HPDE6-E6E7 (cell line): ENCODE data around the gene CDKAL1.
"Not testable (repeated sequence)": the region's sequence is repeated elsewhere in the genome, so short reads cannot be mapped to it uniquely, and the experiment has no call there.

Experiments
- DNase-seq: peaks from one replicate; pipeline ENCODE4 v3.0.0; 2011; ENCODE audit warnings: missing footprints; ENCODE audit errors: extremely low spot score

Gene CDKAL1

DNA sequence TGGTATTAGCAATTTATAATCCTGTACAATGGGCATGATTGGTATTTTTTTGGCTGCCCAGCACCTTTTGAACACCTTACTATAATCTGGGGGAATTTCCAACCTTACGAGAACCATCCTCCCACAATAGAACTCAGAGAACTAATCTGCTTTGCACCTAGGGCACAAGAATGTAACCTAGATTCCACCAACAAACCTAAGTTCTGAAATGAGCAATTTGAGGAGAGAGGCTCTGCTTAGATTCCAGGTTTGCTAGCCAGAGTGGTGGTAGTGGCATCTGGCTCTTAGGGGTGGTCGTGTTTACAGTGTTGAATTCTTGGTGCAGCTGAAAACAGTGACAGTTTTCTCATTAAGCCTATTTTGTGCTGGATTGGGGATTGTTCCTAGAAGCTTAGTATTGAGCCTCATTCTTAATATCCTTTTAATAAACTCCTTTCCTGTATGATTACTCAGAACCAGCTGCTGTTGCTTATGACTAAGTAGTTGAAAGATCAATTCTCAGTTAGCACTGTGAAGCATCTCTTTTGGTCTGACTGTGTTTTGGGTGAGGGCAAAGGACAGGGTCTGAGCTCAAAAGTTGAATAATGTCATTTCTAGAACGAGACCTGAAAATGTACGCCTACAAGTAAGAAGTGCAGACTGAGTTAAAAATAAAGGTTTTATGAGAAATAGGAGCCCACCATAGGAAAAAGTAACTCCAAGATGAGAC lies 385.6 kb downstream of the CDKAL1 start:
- no peak for DNase-seq

DNA sequence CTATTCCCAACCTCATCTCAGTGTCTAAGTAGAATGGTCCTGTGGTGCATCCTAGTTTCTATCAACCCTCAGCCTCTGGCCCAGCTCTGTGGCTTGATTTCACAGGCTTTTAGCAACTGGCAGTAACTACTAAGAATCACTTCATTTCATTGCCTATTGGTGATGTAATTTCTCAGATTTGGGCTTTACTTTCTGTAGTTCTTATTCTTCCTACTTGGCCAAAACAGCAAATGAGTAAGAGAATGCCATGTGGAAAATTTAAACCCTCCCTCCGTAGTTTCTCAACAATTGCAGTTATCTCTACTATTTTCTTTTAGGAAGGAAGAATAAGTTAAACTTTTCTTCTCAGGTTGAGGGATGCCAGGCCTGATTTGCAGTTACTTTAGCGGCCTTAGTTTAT lies 387.3 kb downstream of the CDKAL1 start:
- DNase-seq: no peak

DNA sequence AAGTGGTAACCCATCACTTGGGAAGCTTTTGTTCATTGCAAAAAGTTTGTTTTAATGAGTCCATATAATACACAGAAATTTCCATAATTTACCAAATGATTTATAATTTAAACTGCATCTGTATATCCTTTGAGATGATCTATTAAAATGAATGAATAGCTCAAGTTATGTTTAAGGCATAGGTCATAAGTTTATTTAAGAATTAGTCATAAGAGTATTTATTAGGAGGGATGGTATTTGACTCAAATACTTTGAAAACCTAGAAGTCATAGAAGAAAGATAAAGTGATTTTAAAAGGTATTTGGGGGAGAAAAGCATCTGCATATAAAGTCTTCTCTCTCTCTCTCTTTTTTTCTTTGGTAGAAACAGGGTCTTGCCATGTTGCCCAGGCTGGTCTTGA lies 388.5 kb downstream of the CDKAL1 start:
- no peak for DNase-seq

DNA sequence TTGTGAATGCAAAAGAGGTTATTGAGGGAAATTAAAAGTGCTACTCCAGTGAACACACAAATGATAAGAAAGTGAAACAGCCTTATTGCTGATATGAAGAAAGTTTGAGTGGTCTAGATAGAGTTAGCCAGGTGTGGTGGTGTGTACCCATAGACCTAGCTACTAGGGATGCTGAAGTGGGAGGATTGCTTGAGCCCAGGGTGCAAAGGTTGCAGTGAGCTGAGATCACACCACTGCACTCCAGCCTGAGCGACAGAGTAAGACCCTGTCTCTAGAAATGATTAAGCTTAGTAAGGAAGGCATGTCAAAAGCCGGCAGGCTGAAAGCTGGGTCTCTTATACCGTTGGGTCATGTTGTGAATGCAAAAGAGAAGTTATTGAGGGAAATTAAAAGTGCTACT lies 389.8 kb downstream of the CDKAL1 start:
- not testable (repeated sequence) for DNase-seq

DNA sequence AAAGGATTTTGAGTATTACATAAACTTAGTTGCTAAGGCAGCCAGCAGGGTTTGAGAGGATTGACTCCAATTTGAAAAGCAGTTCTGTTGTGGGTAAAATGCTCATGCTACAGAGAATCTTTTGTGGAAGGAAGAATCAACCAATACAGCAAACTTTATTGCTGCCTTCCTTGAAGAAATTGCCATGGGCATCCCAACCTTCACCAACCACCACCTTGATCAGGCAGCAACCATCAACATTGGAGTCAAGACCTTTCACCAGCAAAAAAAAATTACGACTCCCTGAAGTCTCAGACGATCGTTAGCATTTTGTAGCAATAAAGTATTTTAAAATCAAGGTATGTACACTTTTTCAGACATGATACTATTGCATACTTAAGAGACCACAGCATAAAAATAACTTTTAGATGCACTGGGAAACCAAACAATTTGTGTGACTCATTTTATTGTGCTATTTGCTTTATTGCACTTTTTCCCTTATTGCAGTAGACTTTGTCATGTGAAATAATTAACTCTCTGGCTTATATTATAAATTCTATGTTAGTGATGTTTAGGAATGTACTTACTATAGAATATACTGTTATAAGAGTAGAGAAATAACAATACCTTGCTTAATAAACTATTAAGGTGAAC lies 390.8 kb downstream of the CDKAL1 start:
- DNase-seq: no peak

DNA sequence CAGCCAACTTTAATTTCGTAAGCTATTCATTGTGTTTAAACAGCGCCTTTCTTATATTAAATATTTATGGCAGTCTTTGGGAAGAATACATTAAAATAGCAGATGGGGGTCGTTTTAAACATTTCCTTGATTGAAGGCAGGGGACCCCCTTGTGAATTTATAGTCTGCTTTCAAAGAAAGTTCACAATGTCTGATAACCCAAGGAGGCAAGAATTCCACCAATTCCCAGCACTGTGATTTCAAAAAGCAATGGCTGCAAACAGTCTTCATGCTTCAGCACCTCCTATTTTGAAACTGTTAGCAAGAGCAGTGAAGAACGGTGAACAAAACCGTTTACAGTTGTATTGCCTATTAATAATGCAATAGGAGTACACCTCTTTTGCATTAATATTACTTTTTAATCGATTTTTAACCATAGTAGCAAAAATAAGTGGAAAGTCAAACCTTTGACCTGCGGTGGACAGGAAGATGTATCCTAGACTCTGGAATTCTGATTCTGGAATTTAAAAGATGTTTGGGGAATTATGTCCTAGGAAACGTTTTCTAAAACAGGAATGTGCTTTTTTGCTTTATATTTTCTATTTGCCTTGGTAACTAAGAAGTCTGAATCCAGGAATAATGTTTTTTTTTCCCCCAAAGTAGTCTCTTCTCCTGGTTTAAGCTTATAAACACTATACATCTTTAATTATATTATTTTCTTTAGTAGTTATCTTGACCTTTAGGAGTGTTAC lies 393.0 kb downstream of the CDKAL1 start:
- no peak for DNase-seq

DNA sequence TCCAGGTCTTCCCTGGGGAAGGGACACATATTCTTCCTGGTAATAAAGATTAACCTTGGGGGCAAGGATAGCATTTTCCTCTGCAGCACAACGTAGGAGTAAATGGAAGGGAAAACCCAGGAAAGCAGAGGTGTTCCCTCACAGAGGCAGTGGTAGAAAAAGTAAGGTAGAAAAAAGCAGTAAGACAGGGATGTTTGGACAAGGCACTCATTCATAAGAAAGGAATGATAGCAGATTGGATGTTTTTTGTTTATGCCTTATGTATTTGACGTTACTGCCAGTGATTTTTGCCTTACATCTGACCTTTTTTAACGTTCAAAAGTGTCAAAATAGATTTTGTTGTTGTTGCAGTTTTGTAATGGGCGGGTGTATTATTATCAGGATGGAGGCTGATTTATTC lies 395.0 kb downstream of the CDKAL1 start:
- no peak for DNase-seq

DNA sequence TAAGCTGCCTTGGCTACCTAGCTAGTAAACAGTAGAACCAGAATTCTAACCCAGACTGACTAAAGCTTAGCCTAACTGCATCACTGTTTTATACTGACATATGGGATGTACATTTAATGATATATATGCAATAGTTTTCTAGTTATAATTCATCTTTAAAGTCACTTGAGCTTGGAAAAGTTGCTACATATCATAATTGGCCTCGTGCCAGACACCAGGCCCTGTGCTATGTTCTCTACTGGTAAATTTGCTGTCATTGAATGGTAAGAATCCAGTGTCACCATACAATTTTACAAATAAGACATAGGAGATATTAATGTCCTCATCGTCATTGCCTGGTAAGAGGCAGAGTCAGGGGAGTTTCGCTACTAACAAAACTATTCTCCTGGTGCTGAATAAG lies 396.8 kb downstream of the CDKAL1 start:
- DNase-seq: no peak

DNA sequence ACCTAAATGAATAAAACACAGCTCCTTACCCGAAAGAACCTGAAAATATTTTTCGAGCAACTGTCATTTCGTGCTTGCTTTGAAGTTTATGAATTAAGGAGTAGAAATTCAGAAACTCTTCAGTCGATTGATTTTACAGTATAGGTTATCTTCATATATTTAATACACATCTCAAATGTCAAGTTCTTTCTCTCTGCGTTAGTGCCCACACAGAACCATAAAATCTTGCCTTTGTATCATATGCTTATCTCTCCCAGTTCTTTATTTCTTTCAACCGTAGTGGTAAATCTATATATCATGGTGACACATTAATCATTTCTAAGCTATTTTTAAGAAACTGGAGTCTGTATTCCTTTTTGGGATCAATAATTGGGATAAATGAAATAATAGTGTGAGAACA lies 397.5 kb downstream of the CDKAL1 start:
- no peak for DNase-seq

DNA sequence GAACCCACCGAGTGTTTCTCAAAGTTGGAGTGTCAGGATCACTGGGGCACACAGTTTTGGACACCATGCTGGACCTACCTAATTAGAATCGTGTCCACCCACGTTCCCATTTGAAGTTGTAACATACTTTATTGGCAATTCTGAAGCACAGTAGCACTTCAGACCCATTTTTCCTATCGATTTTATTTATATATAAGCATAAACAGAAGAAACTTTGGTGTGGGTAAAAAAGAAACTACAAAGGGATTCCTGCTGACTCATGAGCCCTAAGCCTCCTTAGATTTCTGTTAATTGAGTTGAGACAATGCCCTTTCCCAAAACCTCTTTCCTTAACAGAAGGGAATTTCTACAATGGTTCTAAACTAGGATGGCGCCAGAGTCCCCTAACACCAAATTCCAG lies 398.0 kb downstream of the CDKAL1 start:
- no peak for DNase-seq

DNA sequence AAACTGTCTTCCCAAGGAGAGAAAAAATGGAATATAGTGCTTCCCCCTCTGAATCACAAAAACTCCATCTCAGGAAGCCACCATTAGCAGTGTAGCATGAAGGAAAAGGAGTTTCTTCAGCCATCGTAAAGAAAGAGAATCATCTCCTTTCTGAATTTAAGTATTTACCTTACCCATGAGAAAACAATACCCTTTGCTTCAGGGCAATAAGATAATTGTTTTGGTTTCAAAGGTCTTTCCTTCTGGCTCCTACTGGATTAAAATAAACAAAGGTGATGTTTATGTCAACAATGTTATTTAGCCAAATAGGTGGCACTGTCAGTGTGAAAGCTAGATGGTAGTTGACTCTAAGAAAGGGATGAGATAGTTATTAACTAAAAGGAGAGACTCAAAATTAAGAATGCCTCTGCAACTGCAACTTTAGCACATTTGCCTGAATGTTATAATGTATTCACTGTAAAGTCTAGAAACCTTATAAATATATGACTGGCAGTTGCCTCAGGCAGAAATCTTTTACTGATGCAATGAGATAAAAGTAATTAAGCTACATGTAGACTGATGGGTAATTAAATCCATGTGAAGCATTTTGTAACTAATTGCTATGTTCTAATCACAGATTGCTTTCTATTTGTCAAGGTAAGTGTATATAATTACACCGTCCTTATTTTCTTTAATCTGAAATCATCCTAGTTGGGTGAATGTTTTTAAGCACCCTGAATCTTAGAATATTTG lies 399.0 kb downstream of the CDKAL1 start:
- no peak for DNase-seq

DNA sequence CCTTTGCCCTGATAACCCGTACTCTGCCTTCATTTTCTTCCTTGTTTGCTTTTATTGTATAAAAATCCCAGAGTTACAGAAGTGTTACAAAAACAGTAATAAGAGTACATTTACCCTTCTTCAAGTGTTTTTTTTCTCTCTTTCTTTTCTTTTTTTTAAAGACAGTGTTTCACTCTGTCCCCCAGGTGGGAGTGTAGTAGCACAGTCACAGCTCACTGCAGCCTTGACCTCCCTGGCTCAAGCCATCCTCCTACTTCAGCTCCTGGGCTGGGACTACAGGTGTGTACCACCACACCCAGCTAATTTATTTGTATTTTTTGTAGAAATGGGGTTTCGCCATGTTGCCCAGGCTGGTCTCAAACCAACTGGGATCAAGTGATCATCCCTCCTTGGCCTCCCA lies 402.7 kb downstream of the CDKAL1 start:
- DNase-seq: no peak

DNA sequence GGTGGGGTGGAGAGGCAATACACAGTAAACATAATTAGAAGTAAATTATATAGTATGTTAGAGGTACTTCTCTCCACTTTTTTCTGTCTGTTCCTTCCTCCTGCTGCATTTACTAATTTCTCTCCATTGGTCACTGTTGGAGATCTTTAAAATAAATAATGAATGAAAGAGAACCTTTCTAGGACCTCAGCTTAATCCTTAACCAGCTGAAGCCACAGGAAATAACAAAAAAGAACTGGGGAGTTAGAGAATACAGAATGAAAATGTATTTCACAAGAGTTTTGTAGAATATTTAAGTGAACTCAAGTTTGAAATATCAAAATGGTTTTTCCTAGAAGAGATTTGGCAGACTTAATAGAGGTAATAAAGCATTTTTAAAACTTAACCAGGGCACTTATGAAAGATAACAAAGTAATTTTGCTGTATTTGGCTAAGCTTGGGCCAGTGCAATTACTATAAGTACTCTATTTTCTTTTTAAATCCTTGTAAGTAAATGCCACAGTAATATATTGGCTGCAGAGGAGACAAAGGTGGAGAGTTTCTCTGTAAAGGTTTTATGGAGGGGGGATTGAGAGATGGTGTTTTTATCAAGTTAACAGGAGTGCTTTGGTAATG lies 405.0 kb downstream of the CDKAL1 start:
- no peak for DNase-seq

DNA sequence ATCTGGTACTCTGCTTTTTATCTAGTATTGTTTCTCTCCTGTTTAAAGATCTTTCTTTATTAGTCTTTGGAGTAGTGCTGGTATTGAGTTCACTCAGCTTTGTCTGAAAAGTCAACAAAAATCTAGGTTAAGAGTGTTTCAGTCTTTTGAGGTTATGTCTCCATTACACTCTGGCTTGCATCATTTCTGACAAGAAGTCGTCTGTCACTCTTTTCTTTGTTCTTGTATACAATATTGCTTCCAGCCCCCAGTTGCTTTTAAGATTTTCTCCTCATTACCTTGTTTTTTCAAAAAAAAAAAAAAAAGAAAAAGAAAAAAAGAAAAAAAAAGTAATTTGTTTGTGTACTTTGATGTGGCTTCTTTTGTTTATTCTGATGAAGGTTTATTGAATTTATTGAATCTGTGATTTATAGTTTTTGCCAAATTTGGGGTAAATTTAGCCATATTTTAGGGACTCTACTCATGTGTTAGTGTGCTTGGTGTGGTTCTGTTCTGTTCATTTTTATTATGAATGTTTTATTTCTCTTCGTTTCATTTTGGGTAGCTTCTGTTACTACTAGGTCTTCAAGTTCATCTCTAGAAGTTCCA lies 408.9 kb downstream of the CDKAL1 start:
- DNase-seq: no peak

DNA sequence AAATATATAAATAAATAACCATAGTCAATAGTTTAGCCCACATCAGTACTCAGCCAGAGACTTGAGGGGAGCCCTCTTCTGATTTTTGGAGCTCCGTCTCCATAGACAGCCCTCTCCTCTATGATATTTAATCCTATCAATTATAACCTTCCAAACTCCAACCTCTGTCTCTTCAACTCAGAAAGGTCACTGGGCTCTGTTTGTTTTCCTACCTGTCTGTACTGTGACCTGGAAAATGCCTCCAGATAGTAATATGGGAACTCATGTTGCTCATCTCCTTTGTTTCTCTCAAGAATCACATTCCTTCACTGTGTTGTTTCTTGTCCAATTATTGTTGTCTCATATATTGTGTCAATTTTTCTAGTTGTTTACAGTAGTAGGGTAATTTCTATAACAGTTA lies 409.7 kb downstream of the CDKAL1 start:
- no peak for DNase-seq

DNA sequence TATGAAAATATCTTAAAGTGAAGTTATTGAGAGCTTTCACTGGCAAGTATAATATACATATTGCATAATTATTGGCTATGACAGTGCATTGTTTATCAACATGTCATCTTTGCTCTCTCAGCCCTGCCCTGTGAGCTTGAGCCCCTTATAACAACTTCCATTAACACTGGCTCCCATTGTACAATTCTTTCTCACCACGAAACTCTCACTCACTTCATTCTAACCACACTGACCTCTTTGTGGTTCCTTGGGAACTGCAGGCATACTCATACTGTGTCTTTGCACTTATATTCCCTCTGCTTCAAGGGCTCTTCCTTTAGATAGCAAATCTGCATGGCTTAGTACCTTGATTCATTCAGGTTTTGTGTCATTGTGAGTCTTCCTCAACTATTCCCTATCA lies 411.8 kb downstream of the CDKAL1 start:
- DNase-seq: no peak

DNA sequence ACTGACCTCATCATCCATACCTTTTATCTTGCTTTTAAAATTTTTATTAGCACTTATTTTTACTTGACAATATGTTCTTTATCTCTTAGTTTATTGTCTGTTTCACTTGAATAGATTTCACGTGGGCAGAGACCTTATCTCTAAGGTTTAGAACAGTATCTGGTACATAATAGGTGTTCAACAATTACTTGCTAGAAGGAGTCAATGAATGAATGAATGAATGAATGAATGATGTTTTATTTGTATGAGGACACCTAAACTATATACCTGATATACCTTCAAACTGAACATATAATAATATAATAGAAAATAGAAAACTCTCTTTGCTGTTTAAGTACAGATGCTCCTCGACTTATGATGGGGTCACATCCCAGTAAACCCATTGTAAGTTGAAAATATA lies 412.6 kb downstream of the CDKAL1 start:
- no peak for DNase-seq

DNA sequence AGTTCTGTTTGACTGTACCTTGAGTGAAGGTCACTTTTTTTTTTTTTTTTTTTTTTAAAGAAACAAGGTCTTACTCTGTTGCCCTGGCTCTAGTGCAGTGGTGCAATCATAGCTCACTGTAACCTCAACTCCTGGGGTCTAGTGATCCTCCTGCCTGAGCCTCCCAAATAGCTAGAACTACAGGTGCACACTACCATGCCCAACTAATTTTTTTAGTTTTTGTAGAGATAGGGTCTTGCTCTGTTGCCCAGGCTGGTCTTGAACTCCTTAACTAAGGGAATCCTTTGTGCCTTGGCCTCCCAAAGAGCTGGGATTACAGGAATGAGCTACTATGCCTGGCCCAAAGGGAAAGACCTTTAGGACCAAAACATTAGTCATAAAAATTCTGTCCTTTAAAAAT lies 413.7 kb downstream of the CDKAL1 start:
- no peak for DNase-seq

DNA sequence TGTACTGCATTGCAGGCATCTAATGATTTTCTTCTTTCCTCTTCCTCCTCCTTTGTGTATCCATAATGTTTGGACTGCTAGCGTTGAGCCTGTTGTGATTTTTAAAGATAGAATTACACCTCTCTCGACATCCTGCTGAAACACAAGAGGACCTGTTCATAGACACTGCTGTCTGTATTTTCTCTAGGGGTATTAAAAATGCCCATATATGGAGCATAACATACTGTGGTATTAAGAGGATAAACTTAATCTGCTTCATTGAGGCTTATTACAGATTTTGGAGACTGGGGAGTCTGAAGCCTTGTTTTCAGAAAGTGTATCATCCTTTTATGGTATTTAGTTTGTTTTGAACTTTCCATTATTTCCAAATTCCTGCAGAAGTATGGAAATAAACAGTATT lies 414.3 kb downstream of the CDKAL1 start:
- DNase-seq: no peak

DNA sequence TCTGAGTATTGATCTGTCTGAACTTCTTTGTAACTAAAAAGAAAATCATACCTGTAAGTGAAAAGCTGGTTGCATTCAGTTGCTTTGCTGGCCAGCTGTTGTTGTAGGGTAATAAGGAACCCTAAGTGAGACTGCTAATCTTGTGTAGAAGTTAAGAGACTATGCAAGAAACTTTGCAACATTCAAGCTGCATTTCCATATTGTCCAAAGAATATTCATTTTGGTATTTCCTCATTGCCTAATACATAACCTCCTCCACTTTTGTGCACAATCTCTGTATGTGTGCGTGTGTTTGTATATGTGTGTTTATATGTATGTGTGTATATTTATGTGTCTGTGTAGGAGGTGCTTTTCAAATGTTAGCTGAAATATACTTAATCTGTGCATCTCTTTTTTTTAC lies 414.9 kb downstream of the CDKAL1 start:
- DNase-seq: no peak

DNA sequence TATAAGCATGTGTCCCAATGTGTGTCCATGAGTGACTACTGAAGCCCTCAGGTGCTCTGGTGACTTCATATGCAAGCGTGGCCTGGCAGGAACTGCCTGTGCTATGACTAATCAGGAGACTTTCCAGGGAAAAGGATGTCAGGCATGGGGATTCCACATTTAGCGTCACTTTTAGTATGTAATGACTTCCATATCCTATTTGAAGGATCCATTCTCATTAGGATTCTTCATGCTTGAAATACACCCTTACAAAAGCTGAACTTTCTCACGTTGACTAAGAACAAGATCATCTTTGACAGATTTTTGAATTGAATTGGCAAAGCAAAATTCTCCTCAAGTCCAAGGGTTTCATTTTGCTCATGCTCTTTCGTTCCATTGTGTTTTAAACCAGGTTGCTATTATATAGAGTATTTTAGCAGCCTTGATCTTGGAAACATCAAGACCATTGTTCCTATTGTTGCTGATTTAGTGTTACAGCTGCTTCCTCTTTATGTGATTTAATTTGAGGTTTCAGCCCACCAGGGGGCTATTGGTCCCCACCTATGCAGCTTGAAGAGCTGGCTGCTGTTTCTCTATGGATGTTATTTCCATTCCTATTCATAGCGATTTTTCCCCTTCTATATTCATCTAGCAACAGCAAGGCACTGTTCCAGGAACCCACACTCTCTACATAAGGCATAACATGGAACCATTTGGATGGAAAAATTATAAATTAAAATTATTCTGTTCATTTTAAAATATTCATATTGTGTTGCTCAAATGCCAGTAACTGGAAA lies 418.6 kb downstream of the CDKAL1 start:
- peak; percentile 23 for DNase-seq
